SJSA1 (cell line): ENCODE results near the gene SNIP1. TPM values are rescaled to one million over a fixed set of nuclear protein-coding genes. Genes with fewer than 3 reads are reported as not detected.
"Not testable (repeated sequence)": the region's sequence is repeated elsewhere in the genome, so short reads cannot be mapped to it uniquely, and the experiment has no call there.

ENCODE experiments used
- DNase-seq, 2 experiments: peaks; one replicate each; pipeline ENCODE4 v3.0.0-alpha.2; 2015 to 2020; ENCODE audit warnings: low spot score in 2 of 2, low read depth in 1 of 2
- H3K27ac ChIP-seq: fragments of 250-450 bp; sonication (Bioruptor Pico); 2 replicates; pipeline ENCODE4 v1.5.1; 2020; ENCODE audit warnings: mild to moderate bottlenecking, moderate library complexity
- H3K27me3 ChIP-seq: fragments of 250-450 bp; sonication (Bioruptor Pico); replicated peaks from 2 replicates; pipeline ENCODE4 v1.5.1; 2020; ENCODE audit warnings: mild to moderate bottlenecking, moderate library complexity
- H3K36me3 ChIP-seq: fragments of 250-450 bp; sonication (Bioruptor Pico); 2 replicates; pipeline ENCODE4 v1.5.1; 2020; ENCODE audit warnings: mild to moderate bottlenecking
- H3K4me1 ChIP-seq: fragments of 250-450 bp; sonication (Bioruptor Pico); replicated peaks from 2 replicates; pipeline ENCODE4 v1.6.1; 2021; ENCODE audit warnings: mild to moderate bottlenecking
- H3K4me3 ChIP-seq: fragments of 250-450 bp; sonication (Bioruptor Pico); 2 replicates; pipeline ENCODE4 v1.5.1; 2020; ENCODE audit warnings: mild to moderate bottlenecking
- H3K9me3 ChIP-seq: fragments of 250-450 bp; sonication (Bioruptor Pico); replicated peaks from 2 replicates; pipeline ENCODE4 v1.5.1; 2020; ENCODE audit warnings: mild to moderate bottlenecking
- total RNA-seq: library from RNA; depleted of rRNA; stranded (reverse); fragments of >200 nt; shearing (Covaris generic); gene quantifications from 2 replicates; pipeline ENCODE4 v1.2.3, GENCODE V29; 2014

SNIP1 gene
- total RNA-seq, 1 experiment from 2014 or later: 13.2 TPM

DNA sequence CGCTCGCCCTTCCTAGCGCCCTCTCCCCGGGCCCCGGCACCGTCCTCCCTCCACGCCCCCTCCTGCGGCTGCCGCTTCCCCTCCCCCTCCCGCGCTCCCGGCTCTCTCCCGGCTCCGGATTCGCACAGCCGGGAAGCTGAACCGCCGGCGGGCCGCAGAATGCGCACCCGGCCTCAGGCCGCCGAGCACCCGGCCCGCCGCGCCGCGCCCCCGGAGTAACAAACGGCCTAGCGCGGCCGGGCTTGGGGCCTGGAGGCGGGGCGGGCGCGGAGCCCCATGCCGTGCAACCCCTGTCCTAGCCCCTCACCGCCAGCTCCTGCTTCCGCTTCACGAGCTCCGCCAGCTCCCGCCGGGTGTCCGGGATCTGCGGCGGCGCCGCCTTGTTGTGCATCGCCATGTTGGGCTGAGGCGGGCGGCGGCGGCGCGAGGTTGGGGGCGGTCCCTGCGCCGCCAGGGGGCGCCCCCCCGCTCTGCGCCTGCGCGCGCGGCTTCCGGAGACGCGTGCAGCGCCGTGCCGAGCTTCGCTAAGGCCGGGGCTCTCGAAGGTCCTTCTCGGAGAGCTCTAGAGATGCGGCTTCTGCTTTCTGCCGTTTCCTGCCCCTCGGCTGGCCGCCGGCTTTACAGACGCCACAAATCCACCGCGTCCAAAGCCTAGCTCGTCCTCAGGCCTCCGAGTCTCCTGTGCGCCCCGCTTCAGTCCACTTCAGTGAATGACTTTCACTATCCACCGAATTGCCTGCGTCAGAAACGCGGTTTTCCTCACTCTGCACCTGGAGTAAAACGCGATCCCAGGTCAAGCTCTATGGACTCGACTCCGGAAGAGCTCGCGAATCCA is 39.5 kb downstream of the SNIP1 start, which contains the start of gene MEAF6:
MEAF6 (minus strand) TSS at position 417 of the 835 bp plus-strand sequence; CDS start at position 397, 20 bp downstream.
- Histone ChIP-seq H3K36me3 (peaks cover 26% of the 10 kb centered on the region), H3K27me3 (no peaks in the 10 kb centered on the region), H3K27ac (peak within 1 kb of the TSS; percentile 79), H3K4me1 (peaks cover 8% of the 10 kb centered on the region; the same call in 1 of the 2 replicates), H3K9me3 (no peaks in the 10 kb centered on the region), H3K4me3 (peak within 1 kb of the TSS; percentile 99)
- DNase-seq: peak; percentile 79 to 90

DNA sequence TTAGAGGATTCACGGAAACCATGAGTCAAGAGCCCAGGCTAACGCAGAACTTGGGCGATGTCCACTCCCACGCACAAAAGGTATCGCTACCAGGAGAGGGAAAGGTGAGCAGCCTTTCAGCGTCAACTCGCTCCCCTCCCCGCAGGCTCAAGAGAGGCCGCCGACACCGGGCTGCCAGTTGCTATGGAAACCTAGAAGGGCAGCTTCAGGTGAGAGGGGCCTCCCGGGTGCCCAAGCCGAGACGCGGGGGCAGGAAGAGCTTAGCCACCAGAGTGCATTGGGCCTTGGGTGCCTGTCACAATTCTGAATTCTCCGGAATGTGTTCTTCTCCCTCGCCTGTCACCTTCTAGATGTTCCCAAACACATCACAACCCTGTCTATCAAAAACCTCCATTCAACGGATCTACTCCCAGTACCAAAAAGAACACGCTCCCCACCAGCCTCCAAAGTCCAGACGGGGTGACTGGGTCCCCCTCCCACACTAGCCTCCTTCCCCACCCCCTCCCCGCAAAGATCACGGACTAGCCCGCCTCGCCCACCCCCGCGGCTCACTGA is 40.2 kb downstream of the SNIP1 start:
- DNase-seq: peak; percentile 31 to 45
- Histone ChIP-seq H3K27me3 (no peaks in the 10 kb centered on the region), H3K27ac (no peak overlapping the region), H3K4me3 (peak overlapping the region; percentile 99), H3K9me3 (no peaks in the 10 kb centered on the region), H3K36me3 (peaks cover 32% of the 10 kb centered on the region), H3K4me1 (peaks cover 8% of the 10 kb centered on the region; the same call in 1 of the 2 replicates)

DNA sequence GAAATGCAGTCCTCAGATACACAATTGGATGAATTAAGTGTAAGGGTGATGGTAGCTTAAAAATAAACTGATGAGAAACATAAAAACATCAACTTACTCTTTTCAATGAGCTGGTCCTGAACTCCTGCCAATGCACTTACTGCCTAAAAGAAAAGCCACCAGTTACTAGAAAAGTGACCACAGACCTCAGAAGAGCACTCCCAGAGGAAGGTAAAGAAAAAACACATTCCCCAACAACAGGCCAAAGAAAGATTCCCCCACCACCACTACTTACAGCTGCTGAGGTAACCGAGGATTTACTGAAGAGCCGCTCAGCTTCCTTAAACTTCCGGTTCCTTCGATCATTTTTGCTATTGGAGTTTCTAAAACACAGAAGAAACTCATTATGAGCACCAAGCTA is 44.9 kb downstream of the SNIP1 start:
- H3K27ac ChIP-seq: no peak overlapping the region
- 0 out of 2 replicates have a peak, but pooled peaks cover 4% of the 10 kb centered on the region for H3K4me1 ChIP-seq
- no peaks in the 10 kb centered on the region for H3K27me3 ChIP-seq
- H3K9me3 ChIP-seq: no peaks in the 10 kb centered on the region
- no peak for DNase-seq
- peaks cover 61% of the 10 kb centered on the region for H3K36me3 ChIP-seq
- H3K4me3 ChIP-seq: no peak overlapping the region

DNA sequence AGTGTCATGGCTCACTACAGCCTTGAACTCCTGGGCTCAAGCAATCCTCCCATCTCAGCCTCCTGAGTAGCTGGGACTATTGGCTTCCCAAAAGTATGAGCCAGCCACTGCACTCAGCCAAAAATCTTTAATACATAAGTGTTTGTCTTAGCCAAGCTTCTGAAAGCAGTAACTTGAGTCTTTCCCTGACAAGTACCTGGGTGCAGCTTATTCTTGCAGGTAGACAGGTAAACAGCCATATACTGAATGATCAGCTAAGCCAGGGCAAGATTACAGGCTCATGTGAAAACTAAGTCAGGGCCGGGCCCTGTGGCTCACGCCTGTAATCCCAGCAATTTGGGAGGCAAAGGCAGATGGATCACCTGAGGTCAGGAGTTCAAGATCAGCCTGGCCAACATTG is 47.4 kb downstream of the SNIP1 start:
- no peak for DNase-seq
- peaks cover 54% of the 10 kb centered on the region for H3K36me3 ChIP-seq

DNA sequence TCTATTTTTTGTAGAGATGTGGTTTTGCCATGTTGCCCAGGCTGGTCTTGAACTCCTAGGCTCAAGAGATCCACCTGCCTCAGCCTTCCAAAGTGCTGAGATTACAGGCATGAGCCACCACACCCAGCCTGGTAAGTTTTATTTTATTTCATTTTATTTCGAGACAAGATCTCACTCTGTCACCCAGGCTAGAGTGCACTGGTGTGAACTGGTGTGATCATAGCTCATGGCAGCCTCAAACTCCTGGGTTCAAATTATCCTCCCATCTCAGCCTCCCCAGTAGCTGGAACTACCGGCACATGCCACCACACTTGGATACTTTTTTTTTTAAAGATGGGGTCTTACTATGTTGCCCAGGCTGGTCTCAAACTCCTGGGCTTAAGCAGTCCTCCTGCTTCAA is 51.3 kb downstream of the SNIP1 start:
- peaks cover 66% of the 10 kb centered on the region for H3K36me3 ChIP-seq
- not testable (repeated sequence) for DNase-seq, H3K27ac ChIP-seq

More for the DNA sequence above, 47.4 kb downstream of the SNIP1 start:
- Histone ChIP-seq H3K4me3 (no peak overlapping the region), H3K27me3 (no peaks in the 10 kb centered on the region), H3K9me3 (no peaks in the 10 kb centered on the region), H3K27ac (no peak overlapping the region), H3K4me1 (no peaks in the 10 kb centered on the region)

DNA sequence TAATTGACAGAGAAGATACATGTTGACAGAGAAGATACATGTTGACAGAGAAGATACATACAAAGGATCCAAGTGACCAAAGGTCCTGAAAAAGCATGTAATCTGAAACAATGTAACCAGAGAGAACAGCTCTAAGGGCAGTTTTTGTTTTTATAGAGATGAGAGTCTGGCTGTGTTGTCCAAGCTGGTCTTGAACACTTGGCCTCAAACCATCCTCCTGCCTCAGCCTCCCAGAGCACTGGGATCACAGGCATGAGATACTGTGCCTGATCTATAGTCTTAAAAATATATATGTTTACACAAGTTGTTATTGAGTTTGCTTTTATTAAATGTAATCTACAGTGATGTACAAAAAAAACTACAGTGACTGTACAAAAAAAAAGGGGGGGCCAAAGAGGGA is 52.0 kb downstream of the SNIP1 start:
- Histone ChIP-seq H3K9me3 (no peaks in the 10 kb centered on the region), H3K27ac (no peak overlapping the region)

More for the DNA sequence above, 51.3 kb downstream of the SNIP1 start:
- not testable (repeated sequence) for H3K9me3 ChIP-seq, H3K27me3 ChIP-seq, H3K4me3 ChIP-seq, H3K4me1 ChIP-seq

DNA sequence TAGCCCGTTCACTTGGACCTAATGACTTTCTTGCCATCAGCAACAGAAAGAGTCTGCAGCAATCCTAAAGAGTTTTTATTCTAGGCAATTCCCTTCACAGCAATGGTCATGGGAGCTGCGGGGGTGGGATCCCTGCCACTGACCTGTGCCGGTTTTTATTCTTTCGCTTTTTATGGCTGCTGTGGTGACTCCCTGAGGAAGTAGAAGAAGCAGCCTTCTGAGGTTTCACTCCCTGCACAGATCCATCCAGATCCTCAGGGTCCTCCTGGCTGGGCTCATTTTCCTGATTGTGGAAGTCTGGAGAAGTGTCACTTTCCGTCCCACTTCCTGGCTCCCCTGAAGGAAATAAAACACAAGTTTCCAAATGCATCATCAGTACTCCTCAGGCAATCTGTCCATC is 52.4 kb downstream of the SNIP1 start:
- Histone ChIP-seq H3K27ac (no peak overlapping the region), H3K4me3 (no peak overlapping the region), H3K9me3 (no peaks in the 10 kb centered on the region), H3K27me3 (no peaks in the 10 kb centered on the region), H3K4me1 (peaks cover 10% of the 10 kb centered on the region), H3K36me3 (peaks cover 59% of the 10 kb centered on the region)
- DNase-seq: no peak

More for the DNA sequence above, 52.0 kb downstream of the SNIP1 start:
- Histone ChIP-seq H3K27me3 (no peaks in the 10 kb centered on the region), H3K4me1 (peaks cover 10% of the 10 kb centered on the region), H3K4me3 (no peak overlapping the region), H3K36me3 (peaks cover 63% of the 10 kb centered on the region)
- DNase-seq: no peak

DNA sequence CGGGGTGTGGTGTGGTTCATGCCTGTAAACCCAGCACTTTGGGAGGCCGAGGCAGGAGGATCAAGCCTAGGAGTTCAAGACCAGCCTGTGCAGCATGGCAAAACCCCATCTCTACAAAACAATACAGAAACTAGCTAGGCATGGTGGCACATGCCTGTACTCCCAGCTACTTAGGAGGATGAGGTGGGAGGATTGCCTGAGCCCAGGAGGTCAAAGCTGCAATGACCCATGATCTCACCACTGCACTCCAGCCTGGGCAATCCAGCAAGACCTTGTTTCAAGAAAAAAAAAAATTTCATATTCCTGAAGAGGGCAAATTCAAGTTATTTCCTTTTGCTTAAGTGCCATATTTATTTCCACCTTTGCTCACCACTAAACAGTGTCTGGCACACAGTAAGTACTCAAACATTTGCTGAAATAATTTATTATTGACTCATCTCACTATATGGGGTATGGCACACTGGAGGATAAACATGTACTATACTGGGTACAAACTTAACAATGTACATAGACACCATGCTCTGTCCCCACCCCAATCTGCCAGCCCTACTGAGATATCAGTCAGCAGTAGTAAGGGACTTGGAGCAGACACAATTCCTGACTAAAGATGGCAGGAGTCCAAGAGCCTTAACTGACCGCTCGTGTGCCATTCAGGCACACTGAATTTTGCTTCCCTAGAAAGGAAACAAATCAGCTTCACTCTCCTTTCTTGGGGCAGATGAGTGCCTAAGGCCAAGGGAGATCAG is 55.0 kb downstream of the SNIP1 start:
- DNase-seq: peak in 1 of 2 experiments; percentile 63
- peaks cover 10% of the 10 kb centered on the region for H3K4me1 ChIP-seq
- no peaks in the 10 kb centered on the region for H3K9me3 ChIP-seq
- peak overlapping the region; percentile 8; the same call in 1 of the 2 replicates for H3K27ac ChIP-seq
- no peak overlapping the region for H3K4me3 ChIP-seq
- peaks cover 50% of the 10 kb centered on the region for H3K36me3 ChIP-seq
- H3K27me3 ChIP-seq: no peaks in the 10 kb centered on the region

DNA sequence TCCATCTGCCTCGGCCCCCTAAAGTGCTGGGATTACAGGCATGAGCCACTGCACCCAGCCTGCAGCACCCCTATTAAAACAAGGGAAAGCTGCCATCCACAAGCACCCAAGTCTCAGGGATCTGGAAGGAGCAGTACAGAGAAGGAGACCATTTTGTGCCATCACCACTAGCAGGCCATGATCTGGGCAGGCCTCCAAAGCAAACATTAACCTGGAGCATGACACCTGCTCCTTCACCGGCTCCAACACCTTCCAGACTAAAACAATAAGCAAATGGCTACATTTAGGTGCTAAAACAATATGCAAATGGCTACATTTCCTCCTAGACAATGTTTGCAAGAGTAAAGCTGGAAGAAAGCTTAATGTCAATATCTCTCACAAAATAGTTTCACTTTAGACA is 56.3 kb downstream of the SNIP1 start:
- H3K27ac ChIP-seq: no peak overlapping the region
- no peak for DNase-seq
- H3K27me3 ChIP-seq: no peaks in the 10 kb centered on the region
- peaks cover 57% of the 10 kb centered on the region for H3K36me3 ChIP-seq
- H3K4me3 ChIP-seq: no peak overlapping the region
- H3K9me3 ChIP-seq: no peaks in the 10 kb centered on the region
- peaks cover 10% of the 10 kb centered on the region for H3K4me1 ChIP-seq

DNA sequence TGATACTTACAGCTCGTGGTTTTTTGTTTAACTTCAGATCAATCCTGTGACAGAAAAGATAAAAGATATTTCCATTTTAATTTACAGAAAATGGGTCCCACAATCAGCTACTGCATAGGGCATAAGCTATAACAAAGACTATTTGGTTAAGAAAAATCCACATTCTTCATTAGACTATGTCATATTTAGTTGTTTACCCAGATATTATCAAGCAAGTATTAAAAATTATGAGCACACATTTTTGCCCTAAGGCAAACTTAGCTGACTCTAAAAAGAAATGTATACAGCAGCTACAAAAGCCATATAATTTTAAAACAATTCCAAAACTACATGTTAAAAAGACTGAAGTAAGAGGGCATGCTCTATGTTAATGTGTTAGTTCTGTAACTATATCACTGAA is 58.2 kb downstream of the SNIP1 start:
- Histone ChIP-seq H3K36me3 (peaks cover 52% of the 10 kb centered on the region), H3K9me3 (no peaks in the 10 kb centered on the region), H3K4me1 (peaks cover 10% of the 10 kb centered on the region), H3K4me3 (no peak overlapping the region), H3K27ac (no peak overlapping the region), H3K27me3 (no peaks in the 10 kb centered on the region)
- no peak for DNase-seq

DNA sequence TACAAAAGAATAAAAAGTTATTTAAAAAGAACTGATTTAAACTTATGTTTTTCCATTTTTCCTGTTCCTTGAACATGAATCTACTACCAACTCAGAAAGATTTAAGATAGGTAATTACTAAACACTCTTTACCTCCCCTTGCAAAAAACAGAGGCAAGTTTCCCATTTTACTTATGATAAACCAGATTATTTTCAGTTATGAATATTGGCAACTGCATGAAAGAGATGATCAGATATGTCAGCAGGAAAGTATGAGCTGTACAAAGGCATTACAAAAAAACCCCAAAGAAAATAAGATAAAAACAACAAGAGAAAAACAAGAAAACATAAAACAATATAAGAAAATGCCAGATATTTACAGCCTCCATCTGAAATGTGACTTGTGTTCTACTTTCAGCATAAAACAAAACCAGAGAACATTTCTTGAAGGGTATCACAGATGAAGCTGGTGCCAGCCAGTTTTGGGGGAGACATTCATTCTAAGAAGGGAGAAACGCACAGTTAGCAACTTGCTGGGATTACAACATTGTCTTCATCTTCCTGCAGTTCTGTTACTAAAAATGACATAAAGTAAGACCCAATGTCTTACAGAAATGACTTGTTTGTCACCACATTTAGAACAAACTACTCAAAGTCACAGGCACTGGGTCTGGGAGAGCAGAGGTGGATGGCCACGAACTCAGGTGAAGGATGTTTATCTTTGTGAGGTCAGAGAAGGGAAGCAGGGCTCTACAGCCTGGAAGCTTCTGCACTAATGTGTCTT is 60.6 kb downstream of the SNIP1 start:
- Histone ChIP-seq H3K4me3 (no peak overlapping the region), H3K4me1 (no peaks in the 10 kb centered on the region; the same call in 1 of the 2 replicates), H3K36me3 (peaks cover 46% of the 10 kb centered on the region), H3K27ac (no peak overlapping the region), H3K27me3 (no peaks in the 10 kb centered on the region), H3K9me3 (no peaks in the 10 kb centered on the region)
- no peak for DNase-seq

DNA sequence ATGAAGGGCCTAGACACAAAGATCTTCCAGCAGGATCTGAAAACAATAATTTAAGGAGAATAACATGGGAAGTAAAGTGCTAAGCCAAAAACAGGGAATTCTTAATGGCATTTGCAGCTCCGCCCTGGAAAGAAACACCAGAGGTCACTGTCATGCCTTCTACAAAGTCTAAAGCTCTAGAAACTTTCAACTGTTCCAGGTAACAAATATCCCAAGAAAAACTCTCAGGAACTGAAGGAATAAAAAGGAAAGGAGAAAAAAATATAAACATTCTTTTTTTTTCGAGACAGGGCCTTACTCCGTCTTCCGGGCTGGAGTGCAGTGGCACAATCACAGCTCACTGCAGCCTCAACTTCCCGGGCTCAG is 66.5 kb downstream of the SNIP1 start:
- Histone ChIP-seq H3K36me3 (peaks cover 44% of the 10 kb centered on the region), H3K9me3 (no peaks in the 10 kb centered on the region), H3K27ac (no peak overlapping the region), H3K4me1 (peaks cover 4% of the 10 kb centered on the region), H3K27me3 (no peaks in the 10 kb centered on the region), H3K4me3 (no peak overlapping the region)
- no peak for DNase-seq
